H1 (cell line): ENCODE measurements around the gene DOCK10. TPM values are rescaled to one million over a fixed set of nuclear protein-coding genes. Genes with fewer than 3 reads are reported as not detected.

Source experiments
- CTCF ChIA-PET: fragments of 300-600 bp; sonication (Branson Sonifier 250); formaldehyde crosslinking; loops from one replicate; lab custom pipeline; 2021; ENCODE audit not compliant: partially characterized antibody; lab: Charles Lee
- POLR2A ChIA-PET: fragments of 300-600 bp; sonication (Branson Sonifier 250); formaldehyde crosslinking; loops from one replicate; lab custom pipeline; 2021; ENCODE audit warnings: inconsistent platforms; ENCODE audit not compliant: partially characterized antibody; lab: Charles Lee
- DNase-seq, 2 experiments: peaks; one replicate each; pipeline versions ENCODE4 v3.0.0 to v3.0.0-alpha.2; 2010 to 2022; ENCODE audit warnings: low spot score in 2 of 2, low read depth in 1 of 2, mixed read lengths in 1 of 2
- FAIRE-seq: peaks from 2 replicates; lab custom pipeline; 2011; peaks lifted over from hg19 to GRCh38; lab: Jason Lieb, UNC
- H2AFZ ChIP-seq: 2 replicates; pipeline ENCODE4 v1.8.1; 2012; ENCODE audit warnings: low read length, inconsistent platforms
- H2AK5ac ChIP-seq: 2 replicates; pipeline ENCODE4 v1.6.1; 2013; ENCODE audit warnings: low read depth, low read length
- H2BK120ac ChIP-seq: replicated peaks from 2 replicates; pipeline ENCODE3; 2013; ENCODE audit warnings: low read depth, low read length, inconsistent platforms
- H2BK12ac ChIP-seq: 2 replicates; pipeline ENCODE4 v1.6.1; 2013; ENCODE audit warnings: low read depth, low read length
- H2BK15ac ChIP-seq: 2 replicates; pipeline ENCODE4 v1.6.1; 2013; ENCODE audit warnings: low read length
- H2BK20ac ChIP-seq: 2 replicates; pipeline ENCODE4 v1.6.1; 2013; ENCODE audit warnings: low read length
- H2BK5ac ChIP-seq: 2 replicates; pipeline ENCODE4 v1.6.1; 2013; ENCODE audit warnings: low read depth, low read length
- H3K14ac ChIP-seq: 2 replicates; pipeline ENCODE4 v1.6.1; 2013; ENCODE audit warnings: inconsistent platforms; ENCODE audit not compliant: insufficient read length
- H3K18ac ChIP-seq: 2 replicates; pipeline ENCODE4 v1.6.1; 2013; ENCODE audit warnings: low read length; ENCODE audit errors: extremely low read depth
- H3K23ac ChIP-seq: 2 replicates; pipeline ENCODE4 v1.6.1; 2013; ENCODE audit warnings: inconsistent platforms; ENCODE audit not compliant: insufficient read length
- H3K23me2 ChIP-seq: 2 replicates; pipeline ENCODE4 v1.6.1; 2013; ENCODE audit warnings: low read depth, low read length
- H3K27ac ChIP-seq: 2 replicates; pipeline ENCODE4 v1.6.1; 2011; ENCODE audit warnings: low read depth, low read length, inconsistent platforms
- H3K27me3 ChIP-seq, 4 experiments: replicated peaks in 1 of 4; 1 replicate in 1 of 4; 2 replicates in 3 of 4; pipeline versions ENCODE4 v1.6.1 to v1.8.1; 2011 to 2013; ENCODE audit warnings: low read length in 3 of 4, mild to moderate bottlenecking in 3 of 4, inconsistent platforms in 2 of 4, mixed read lengths in 2 of 4, moderate library complexity in 1 of 4; ENCODE audit not compliant: control insufficient read depth in 3 of 4, insufficient read depth in 3 of 4; ENCODE audit errors: extremely low read depth in 1 of 4
- H3K36me3 ChIP-seq, 4 experiments: 2 replicates each; pipeline versions ENCODE4 v1.6.1 to v1.8.1; 2011 to 2013; ENCODE audit warnings: mild to moderate bottlenecking in 4 of 4, low read length in 3 of 4, moderate library complexity in 2 of 4, control low read depth in 1 of 4, inconsistent platforms in 1 of 4; ENCODE audit not compliant: insufficient read depth in 4 of 4, control insufficient read depth in 2 of 4
- H3K4ac ChIP-seq: replicated peaks from 2 replicates; pipeline ENCODE3; 2013; ENCODE audit warnings: low read length, low read depth, mixed read lengths, inconsistent platforms; ENCODE audit not compliant: insufficient read length
- H3K4me1 ChIP-seq, 4 experiments: replicated peaks in 1 of 4; 1 replicate in 1 of 4; 2 replicates in 3 of 4; pipeline versions ENCODE4 v1.6.1 to v1.8.1; 2011 to 2013; ENCODE audit warnings: low read length in 3 of 4, inconsistent platforms in 2 of 4, mixed read lengths in 1 of 4; ENCODE audit not compliant: insufficient read depth in 4 of 4, control insufficient read depth in 3 of 4
- H3K4me2 ChIP-seq, 2 experiments: 2 replicates each; pipeline versions ENCODE4 v1.6.1 to v1.8.1; 2011 to 2013; ENCODE audit warnings: low read depth in 2 of 2, low read length in 2 of 2, control low read depth in 1 of 2, inconsistent platforms in 1 of 2, mild to moderate bottlenecking in 1 of 2; ENCODE audit not compliant: insufficient read depth in 1 of 2
- H3K4me3 ChIP-seq, 4 experiments: fragments of 200-600, 300-600 bp in 1 of 4; sonication (generic), shearing (Covaris generic), sonication (Bioruptor Twin) in 1 of 4; 2 replicates each; pipeline versions ENCODE4 v1.5.1 to v1.8.1; 2011 to 2016; ENCODE audit warnings: low read length in 4 of 4, low read depth in 3 of 4, control low read depth in 2 of 4, inconsistent platforms in 2 of 4, mild to moderate bottlenecking in 2 of 4, mixed read lengths in 1 of 4, moderate library complexity in 1 of 4; ENCODE audit not compliant: insufficient read depth in 2 of 4; ENCODE audit errors: extremely low read depth in 1 of 4
- H3K56ac ChIP-seq: replicated peaks from 2 replicates; pipeline ENCODE3; 2013; ENCODE audit warnings: low read depth, mild to moderate bottlenecking, mixed read lengths, low read length, inconsistent platforms; ENCODE audit not compliant: insufficient read length
- H3K79me1 ChIP-seq: 2 replicates; pipeline ENCODE4 v1.6.1; 2013; ENCODE audit warnings: low read depth, low read length, control low read depth
- H3K79me2 ChIP-seq, 2 experiments: 2 replicates each; pipeline versions ENCODE4 v1.6.1 to v1.8.1; 2012 to 2013; ENCODE audit warnings: low read length in 2 of 2, mild to moderate bottlenecking in 2 of 2, inconsistent platforms in 1 of 2; ENCODE audit not compliant: insufficient read depth in 2 of 2, control insufficient read depth in 1 of 2
- H3K9ac ChIP-seq, 4 experiments: replicated peaks in 1 of 4; 1 replicate in 1 of 4; 2 replicates in 3 of 4; pipeline versions ENCODE4 v1.6.1 to v1.8.1; 2011 to 2013; ENCODE audit warnings: low read depth in 3 of 4, low read length in 3 of 4, control low read depth in 2 of 4, mild to moderate bottlenecking in 2 of 4, moderate library complexity in 2 of 4, inconsistent platforms in 1 of 4; ENCODE audit errors: extremely low read depth in 1 of 4
- H3K9me3 ChIP-seq, 2 experiments: 2 replicates each; pipeline versions ENCODE4 v1.6.1 to v1.8.1; 2012 to 2013; ENCODE audit warnings: mild to moderate bottlenecking in 2 of 2, moderate library complexity in 2 of 2, control low read depth in 1 of 2, inconsistent platforms in 1 of 2, low read depth in 1 of 2, low read length in 1 of 2, mixed read lengths in 1 of 2; ENCODE audit not compliant: insufficient read depth in 2 of 2
- H4K20me1 ChIP-seq, 2 experiments: replicated peaks in 1 of 2; 2 replicates each; pipeline versions ENCODE3 to v1.8.1; 2011 to 2013; ENCODE audit warnings: inconsistent platforms in 2 of 2, low read length in 2 of 2, mild to moderate bottlenecking in 1 of 2; ENCODE audit not compliant: insufficient read depth in 2 of 2, control insufficient read depth in 1 of 2
- H4K5ac ChIP-seq: 2 replicates; pipeline ENCODE4 v1.6.1; 2013; ENCODE audit warnings: low read length, low read depth, mixed read lengths, inconsistent platforms; ENCODE audit not compliant: insufficient read length
- H4K8ac ChIP-seq: 2 replicates; pipeline ENCODE4 v1.8.0; 2013; ENCODE audit warnings: mild to moderate bottlenecking, moderate library complexity, low read length, inconsistent platforms; ENCODE audit not compliant: insufficient read depth; ENCODE audit errors: extremely low read depth
- H4K91ac ChIP-seq: replicated peaks from 2 replicates; pipeline ENCODE3; 2013; ENCODE audit warnings: low read length, mixed read lengths, inconsistent platforms; ENCODE audit not compliant: insufficient read length
- BRCA1 ChIP-seq: IDR thresholded peaks from 2 replicates; pipeline ENCODE4 v1.6.1; 2012; ENCODE audit warnings: low read depth, low read length, improper control_type of control experiment
- CBX5 ChIP-seq: fragments of 300-800, 300-1000 bp; sonication (generic); IDR thresholded peaks from 2 replicates; pipeline ENCODE4 v1.7.1; 2016; ENCODE audit warnings: antibody characterized with exemption, low read length, low read depth
- EZH2 ChIP-seq: fragments of 200-600 bp; sonication (generic); IDR thresholded peaks from 2 replicates; pipeline ENCODE4 v1.7.1; 2012; ENCODE audit warnings: low read depth, mild to moderate bottlenecking, moderate library complexity, low read length, inconsistent platforms; ENCODE audit not compliant: severe bottlenecking
- GTF2F1 ChIP-seq: IDR thresholded peaks from 2 replicates; pipeline ENCODE4 v1.6.1; 2012; ENCODE audit warnings: low read depth, low read length, improper control_type of control experiment, borderline replicate concordance
- HDAC2 ChIP-seq, 2 experiments: fragments of 300-600 bp in 1 of 2; sonication (generic) in 1 of 2; IDR thresholded peaks; 2 replicates each; pipeline ENCODE4 v1.6.1; 2011 to 2012; ENCODE audit warnings: low read depth in 2 of 2, low read length in 2 of 2, mild to moderate bottlenecking in 2 of 2, moderate library complexity in 2 of 2, borderline replicate concordance in 1 of 2, inconsistent platforms in 1 of 2
- HDAC6 ChIP-seq: IDR thresholded peaks from one replicate; pipeline ENCODE4 v1.7.1; 2012; ENCODE audit warnings: low read depth, mild to moderate bottlenecking, inconsistent platforms, low read length, moderate library complexity
- KDM4A ChIP-seq: IDR thresholded peaks from one replicate; pipeline ENCODE4 v1.7.1; 2012; ENCODE audit warnings: low read depth, mild to moderate bottlenecking, moderate library complexity, low read length, inconsistent platforms; ENCODE audit not compliant: severe bottlenecking
- NANOG ChIP-seq: IDR thresholded peaks from 2 replicates; pipeline ENCODE4 v1.6.1; 2011; ENCODE audit warnings: low read length, low read depth, mild to moderate bottlenecking, inconsistent platforms; ENCODE audit not compliant: insufficient read depth, poor library complexity, severe bottlenecking
- POLR2A ChIP-seq, 2 experiments: IDR thresholded peaks; 1 replicate in 1 of 2; 2 replicates in 1 of 2; pipeline ENCODE4 v1.6.1; 2011; ENCODE audit warnings: low read depth in 2 of 2, low read length in 2 of 2, mild to moderate bottlenecking in 2 of 2; ENCODE audit errors: control extremely low read depth in 1 of 2
- POLR2AphosphoS5 ChIP-seq: IDR thresholded peaks from 2 replicates; pipeline ENCODE4 v1.6.1; 2011; ENCODE audit warnings: low read depth, low read length
- TCF12 ChIP-seq: IDR thresholded peaks from 2 replicates; pipeline ENCODE4 v1.6.1; 2011; ENCODE audit warnings: low read depth, mild to moderate bottlenecking, low read length
- WGBS, 2 experiments: shearing (Covaris generic) in 1 of 2; methylation state at CpG; one replicate each; pipeline versions ENCODE4 v1.1.6 to v1.1.7; 2013 to 2015; ENCODE audit warnings: low lambda C conversion rate in 2 of 2, mixed read lengths in 2 of 2, inconsistent platforms in 1 of 2, low coverage in 1 of 2, missing lambda C conversion rate in 1 of 2; ENCODE audit not compliant: insufficient replicate concordance in 2 of 2, insufficient coverage in 1 of 2, insufficient read length in 1 of 2; ENCODE audit errors: extremely low coverage in 1 of 2, missing lambda C conversion rate in 1 of 2; 5-methylcytosine and 5-hydroxymethylcytosine counted together
- polyA plus RNA-seq, 7 experiments: library from polyadenylated mRNA; depleted of rRNA in 3 of 7; stranded (reverse) in 5 of 7; unstranded in 2 of 7; fragments of >200 nt in 5 of 7; fragments of 200-250 nt in 2 of 7; gene quantifications; 1 replicate in 5 of 7; 2 replicates in 1 of 7; 4 replicates in 1 of 7; pipeline versions ENCODE4 v1.2.1 to v1.2.3, GENCODE V29; 2011 to 2013; ENCODE audit warnings: missing spikeins in 2 of 7, mixed read lengths in 2 of 7
- total RNA-seq: library from RNA; stranded (reverse); fragmentation: NEBNext Ultra II Directional; extraction: Animal tissue kit (Norgen Biotek cat#: 25700); gene quantifications from 2 replicates; pipeline ENCODE4 v1.2.1, GENCODE V29; 2021
- TF ChIP-seq, protein P1 (sequence below): IDR thresholded peaks from 2 replicates; pipeline ENCODE4 v1.6.1; 2012; ENCODE audit warnings: inconsistent platforms

Gene DOCK10
- total and polyA plus RNA-seq, 2 of the 8 experiments (the other 6 are each of a cell fraction or from before 2014, with no cell fraction given), result 0.33 to 1.6 TPM

DNA sequence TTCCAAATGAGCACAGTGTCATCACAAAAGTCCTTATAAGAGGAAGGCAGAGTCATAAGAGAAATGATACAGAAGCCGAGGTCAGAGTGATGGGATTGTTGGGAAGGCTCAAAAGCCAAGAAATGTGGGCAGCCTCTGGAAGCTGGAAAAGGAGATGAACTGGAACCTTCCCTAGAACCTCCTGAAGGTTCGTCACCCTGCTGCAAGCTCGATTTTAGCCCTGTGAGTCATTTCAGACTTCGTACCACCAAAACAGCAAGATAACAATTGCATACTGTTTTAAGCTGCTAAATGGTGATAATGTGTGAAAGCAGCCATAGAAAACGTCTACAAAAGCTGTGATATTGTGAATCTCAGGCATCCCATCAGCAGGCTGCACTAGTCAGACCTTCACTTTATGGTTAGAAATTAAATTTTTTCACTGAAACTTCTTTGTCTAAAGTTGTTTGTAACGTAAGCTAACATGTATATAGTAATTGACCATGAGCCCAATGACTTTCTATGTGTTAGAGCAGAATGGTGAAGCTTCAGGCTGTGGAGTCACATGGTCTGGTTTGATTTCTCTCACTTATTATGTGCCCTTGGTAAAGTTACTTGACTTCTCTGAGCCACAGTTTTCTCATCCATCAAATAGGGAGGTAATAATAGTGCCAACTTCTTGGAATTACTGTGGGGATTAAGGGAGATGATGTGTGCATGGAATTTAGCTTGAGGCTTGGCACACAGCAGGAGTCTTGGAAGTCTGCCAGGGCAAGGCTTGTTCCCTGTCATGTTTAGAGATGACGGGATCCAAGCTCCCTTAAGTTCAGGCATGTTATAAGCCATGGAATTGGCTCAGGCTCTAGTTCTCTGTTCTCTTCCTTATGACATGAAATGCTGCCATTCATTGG lies 194.1 kb downstream of the DOCK10 start:
- 84% methylated on average over 7 of the region's 7 CpGs; no CpG with 5 or more reads in 1 of the 2 experiments for WGBS, 2 experiments
- H3K23me2 ChIP-seq, result no peaks in the 10 kb centered on the region
- no peak for TF ChIP-seq POLR2A (IDR thresholded peaks at IDR 0.05; ENCODE audit: control extremely low read depth in 1 of 2, low read depth in 2 of 2, low read length in 2 of 2)
- no peak for TF ChIP-seq HDAC6
- no peak for TF ChIP-seq POLR2AphosphoS5
- no peak for TF ChIP-seq HDAC2 (IDR thresholded peaks at IDR 0.05; ENCODE audit: borderline replicate concordance in 1 of 2, low read depth in 2 of 2, low read length in 2 of 2)
- TF ChIP-seq TCF12, result no peak
- TF ChIP-seq NANOG, result no peak
- no peak for TF ChIP-seq GTF2F1
- no peak for TF ChIP-seq CBX5
- TF ChIP-seq, protein P1, sequence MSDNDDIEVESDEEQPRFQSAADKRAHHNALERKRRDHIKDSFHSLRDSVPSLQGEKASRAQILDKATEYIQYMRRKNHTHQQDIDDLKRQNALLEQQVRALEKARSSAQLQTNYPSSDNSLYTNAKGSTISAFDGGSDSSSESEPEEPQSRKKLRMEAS, result no peak
- TF ChIP-seq KDM4A, result no peak
- TF ChIP-seq EZH2, result no peak
- no peak for TF ChIP-seq BRCA1

More for the DNA sequence above, 194.1 kb downstream of the DOCK10 start:
- H3K23ac ChIP-seq, result no peak overlapping the region
- H2BK12ac ChIP-seq, result no peak overlapping the region
- H3K18ac ChIP-seq, result no peak overlapping the region
- no peak for FAIRE-seq
- H3K56ac ChIP-seq, result no peak overlapping the region
- H4K91ac ChIP-seq, result no peak overlapping the region
- H2BK20ac ChIP-seq, result no peak overlapping the region
- H3K79me2 ChIP-seq, result no peaks in the 10 kb centered on the region
- H3K27ac ChIP-seq, result no peak overlapping the region
- no peak for DNase-seq
- no peak overlapping the region for H3K14ac ChIP-seq
- no peaks in the 10 kb centered on the region for H3K9me3 ChIP-seq
- no peaks in the 10 kb centered on the region for H3K79me1 ChIP-seq
- no peak overlapping the region for H4K8ac ChIP-seq
- H3K4me3 ChIP-seq, result no peak overlapping the region
- no peaks in the 10 kb centered on the region for H3K4me1 ChIP-seq
- no peak overlapping the region for H3K4me2 ChIP-seq
- no peak overlapping the region for H3K9ac ChIP-seq
- H2BK5ac ChIP-seq, result no peak overlapping the region
- H2AFZ ChIP-seq, result no peak overlapping the region
- H2BK120ac ChIP-seq, result no peak overlapping the region
- no peak overlapping the region for H4K5ac ChIP-seq
- ChIA-PET POLR2A (no interaction called here), CTCF (interaction anchor here (0.9 to 3.2 kb wide), 5 partner anchors 10 to 160 kb away, joined by 3 to 21 read pairs (median 4); no protein-coding TSS in a partner anchor)
- no peak overlapping the region for H3K4ac ChIP-seq
- no peak overlapping the region for H2AK5ac ChIP-seq
- no peaks in the 10 kb centered on the region for H3K27me3 ChIP-seq
- H4K20me1 ChIP-seq, result no peaks in the 10 kb centered on the region
- no peak overlapping the region for H2BK15ac ChIP-seq
- no peaks in the 10 kb centered on the region for H3K36me3 ChIP-seq
